SK-N-SH (cell line): ENCODE measurements around the gene ZNF391.
"Not testable (repeated sequence)": the region's sequence is repeated elsewhere in the genome, so short reads cannot be mapped to it uniquely, and the experiment has no call there.

Source experiments
- CTCF ChIP-seq: fragments of 200-600 bp; sonication (generic); IDR thresholded peaks from 2 replicates; pipeline ENCODE4 v1.6.1; 2017; ENCODE audit warnings: antibody characterized with exemption, mild to moderate bottlenecking, moderate library complexity
- GABPA ChIP-seq: IDR thresholded peaks from 2 replicates; pipeline ENCODE4 v1.4.0; 2012; ENCODE audit warnings: low read depth, mild to moderate bottlenecking
- RXRA ChIP-seq: IDR thresholded peaks from 2 replicates; pipeline ENCODE4 v1.4.0; 2012; ENCODE audit warnings: low read depth, mild to moderate bottlenecking, borderline replicate concordance
- TAF1 ChIP-seq: IDR thresholded peaks from 2 replicates; pipeline ENCODE4 v1.6.1; 2012; ENCODE audit warnings: low read depth, mild to moderate bottlenecking, low read length, moderate library complexity, borderline replicate concordance
- TCF12 ChIP-seq: IDR thresholded peaks from 2 replicates; pipeline ENCODE4 v1.4.0; 2012

- not testable (repeated sequence) for TF ChIP-seq TCF12, CTCF, TAF1, RXRA, GABPA
Measured at GRCh38 chr6:27424851-27425250, 36.3 kb downstream of the ZNF391 start.
